ENCODE data around the gene PSME3IP1. TPM values are rescaled to one million over a fixed set of nuclear protein-coding genes. Genes with fewer than 3 reads are reported as not detected.

PSME3IP1 gene
- polyA plus RNA-seq, 1 donor = 149 TPM

DNA sequence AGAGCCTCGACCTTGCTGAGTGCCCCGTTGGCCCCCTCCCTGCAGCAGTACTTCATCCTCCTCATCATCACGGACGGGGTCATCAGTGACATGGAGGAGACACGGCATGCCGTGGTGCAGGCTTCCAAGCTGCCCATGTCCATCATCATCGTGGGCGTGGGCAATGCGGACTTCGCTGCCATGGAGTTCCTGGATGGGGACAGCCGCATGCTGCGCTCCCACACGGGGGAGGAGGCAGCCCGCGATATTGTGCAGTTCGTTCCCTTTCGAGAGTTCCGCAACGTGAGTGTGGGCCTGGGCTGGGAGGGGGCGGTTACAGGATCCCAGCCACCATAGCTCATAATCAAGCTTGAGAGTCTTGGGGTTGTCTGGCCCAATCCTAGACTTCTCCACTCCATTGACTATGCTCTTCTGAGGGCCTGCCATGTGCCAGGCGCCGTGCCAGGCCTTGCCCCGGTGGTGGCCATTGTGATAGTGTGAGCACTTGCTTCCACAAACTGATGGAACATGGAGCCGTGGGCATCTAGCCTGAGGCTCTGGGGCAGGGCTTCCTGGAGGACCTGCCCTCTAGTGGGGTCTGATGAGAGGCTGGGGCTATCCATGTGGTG lies 39.7 kb downstream of the PSME3IP1 start:
- no peak for DNase-seq

DNA sequence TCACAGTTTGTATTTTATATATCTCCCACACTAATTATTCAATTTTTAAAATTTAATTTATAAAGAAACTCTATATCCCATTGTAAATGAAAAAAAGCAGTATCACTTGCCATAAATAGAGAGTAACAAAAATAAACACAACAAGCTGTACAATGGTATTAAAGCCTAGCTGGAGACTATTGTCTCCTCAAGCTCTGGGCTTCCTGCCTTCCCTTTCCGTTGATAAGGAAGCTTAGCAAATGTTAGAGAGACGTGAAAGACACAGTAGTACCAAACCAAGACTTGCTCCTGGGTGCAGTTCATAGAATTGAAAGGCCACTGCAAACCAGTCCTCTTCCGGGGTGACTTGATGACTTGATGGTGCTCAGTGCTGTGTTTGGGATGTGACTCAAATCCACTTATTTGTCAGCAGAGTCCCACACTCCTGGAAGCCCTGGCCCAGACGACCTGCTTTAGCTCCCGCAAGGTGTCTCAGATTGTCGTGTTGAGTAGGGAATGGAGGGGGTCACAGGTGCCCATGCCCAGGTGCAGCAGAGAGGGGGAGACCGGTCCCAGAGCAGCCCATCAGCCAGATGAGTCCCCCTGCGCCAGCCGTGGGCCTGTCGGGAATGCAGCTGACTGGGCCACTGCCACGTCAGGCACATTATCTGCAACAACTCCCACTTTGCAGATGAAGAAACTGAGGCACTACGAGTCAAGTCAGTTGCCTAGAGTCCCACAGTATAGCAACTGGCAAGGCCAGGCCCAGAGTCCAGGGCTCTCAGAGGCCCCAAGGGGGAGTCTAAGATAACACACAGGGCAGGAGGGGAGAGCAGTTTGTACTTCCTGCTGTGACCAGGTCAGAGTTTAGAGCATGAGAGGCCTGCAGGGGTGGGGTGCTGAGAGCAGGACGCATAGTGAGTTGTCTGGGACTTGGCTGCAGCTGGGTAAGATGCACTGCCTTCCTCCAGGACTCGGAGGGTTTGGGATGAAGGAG lies 40.5 kb downstream of the PSME3IP1 start:
- no peak for DNase-seq

GRCh38 chr16:57144027-57144426 lies 41.8 kb downstream of the PSME3IP1 start:
- DNase-seq = no peak

DNA sequence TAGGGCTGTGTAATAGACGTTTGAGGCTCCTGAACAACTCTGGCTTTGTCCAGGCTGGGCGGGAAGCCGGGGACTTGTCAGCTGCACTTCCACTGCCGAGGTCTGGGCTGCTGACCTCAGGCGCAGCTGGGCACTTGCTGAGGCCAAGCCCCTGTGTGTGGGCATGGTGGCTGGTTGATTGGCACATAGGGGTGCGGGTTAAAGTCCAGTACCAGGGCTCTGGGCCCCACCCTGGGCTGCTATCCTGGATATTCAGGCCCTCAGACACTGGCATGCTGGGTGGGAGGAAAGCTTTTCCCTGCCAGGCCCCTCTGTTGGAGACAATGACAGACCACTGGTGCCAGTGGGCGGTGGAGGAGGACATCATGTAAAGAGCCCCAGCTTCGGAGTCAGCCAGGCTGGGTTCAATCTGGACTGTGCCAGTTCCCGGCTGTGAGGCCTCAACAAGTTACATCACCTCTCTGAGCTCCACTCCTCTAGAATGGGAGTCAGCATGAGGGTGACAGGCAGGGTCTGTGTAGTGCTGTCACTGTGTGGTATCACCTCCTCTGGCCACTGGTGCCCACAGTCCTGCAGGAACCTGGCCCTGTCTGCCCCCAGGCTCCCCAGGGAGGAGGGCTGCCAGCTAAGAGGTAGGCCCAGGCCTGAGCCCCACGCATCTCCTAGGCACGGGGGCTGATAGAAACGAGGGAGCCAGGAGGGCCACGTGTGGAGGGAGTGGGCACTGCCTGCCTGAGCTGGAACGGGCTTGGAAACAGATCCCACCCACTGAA lies 42.5 kb downstream of the PSME3IP1 start:
- no peak for DNase-seq

DNA sequence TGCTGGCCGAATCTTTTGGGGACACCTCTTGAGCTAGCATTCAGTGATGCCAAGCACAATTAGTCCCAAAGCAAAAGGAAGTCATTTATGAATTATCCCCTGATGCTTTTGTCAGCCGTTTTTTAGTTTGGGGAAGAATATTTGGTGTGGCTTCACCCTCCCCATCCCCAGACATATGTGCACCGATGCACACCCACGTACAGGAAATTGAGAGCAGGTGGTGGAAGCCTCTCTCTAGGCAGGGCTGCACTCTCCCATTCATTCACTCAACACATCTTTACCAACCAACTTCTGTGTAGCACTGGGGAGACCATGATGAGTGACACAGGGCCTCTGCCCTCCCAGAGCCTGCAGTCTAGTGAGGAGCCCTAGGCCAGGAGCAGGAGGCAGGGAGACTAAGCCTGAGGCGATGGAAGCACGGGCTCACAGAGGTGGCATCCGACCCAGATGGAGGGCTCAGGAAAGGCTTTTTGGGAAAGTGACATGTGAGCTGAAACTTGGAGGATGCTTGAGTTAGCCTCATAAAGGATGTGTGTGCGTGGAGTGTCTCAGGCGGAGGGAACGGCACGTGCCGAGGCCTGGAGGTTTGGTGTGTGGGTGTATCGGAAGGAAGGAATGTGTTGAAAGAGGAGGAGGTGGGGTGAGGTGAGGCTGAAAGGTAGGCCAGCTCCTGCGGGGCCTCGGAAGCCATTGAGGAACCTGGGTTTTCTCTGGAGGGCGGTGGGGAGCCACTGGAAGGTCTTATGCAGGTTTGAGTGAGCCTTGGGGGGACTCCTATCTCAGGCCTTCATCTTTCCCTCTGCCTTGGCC lies 43.8 kb downstream of the PSME3IP1 start:
- no peak for DNase-seq

- no peak for DNase-seq
Observed at GRCh38 chr16:57140931-57141668, 44.7 kb downstream of the PSME3IP1 start.

GRCh38 chr16:57138281-57138935 lies 47.4 kb downstream of the PSME3IP1 start:
- DNase-seq = no peak

DNA sequence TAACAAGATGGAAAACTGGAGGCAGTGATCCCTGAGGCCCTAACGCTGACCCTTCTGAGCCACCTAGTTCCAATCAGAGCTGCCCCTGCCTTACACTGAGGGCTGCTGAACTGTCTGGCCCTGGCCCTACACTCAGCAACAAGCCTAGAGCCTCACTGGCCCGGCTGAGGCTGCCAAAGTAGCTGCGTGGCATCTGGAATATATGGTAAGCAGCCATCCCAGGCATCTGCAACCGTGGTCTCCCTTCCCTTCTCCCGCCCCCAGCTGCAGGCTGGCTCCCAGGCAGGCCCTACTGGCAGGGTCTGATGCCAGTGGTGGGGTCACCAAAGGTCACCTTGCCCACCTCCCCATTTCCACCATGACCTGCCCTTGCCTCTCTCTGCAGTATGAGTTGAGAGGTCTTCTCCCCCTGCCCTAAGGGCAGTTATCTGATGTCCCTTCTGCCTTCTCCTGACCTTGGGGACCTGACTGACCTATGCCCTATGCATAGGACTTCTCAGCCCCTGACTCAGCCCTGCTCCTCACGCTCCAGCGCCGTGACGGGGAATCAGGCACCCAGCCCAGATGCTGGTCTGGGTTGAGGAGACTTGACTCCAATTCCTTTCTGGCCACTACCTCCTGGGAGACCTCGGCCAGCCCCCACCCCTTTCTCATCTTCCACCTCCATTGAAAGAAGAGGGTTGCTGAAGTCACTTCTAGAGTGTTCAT lies 48.1 kb downstream of the PSME3IP1 start:
- DNase-seq = no peak

- DNase-seq = no peak
Observed at GRCh38 chr16:57137043-57137442, 48.8 kb downstream of the PSME3IP1 start.

- no peak for DNase-seq
Observed at GRCh38 chr16:57134982-57135381, 50.9 kb downstream of the PSME3IP1 start.

- no peak for DNase-seq
Observed at GRCh38 chr16:57133886-57134285, 52.0 kb downstream of the PSME3IP1 start.

DNA sequence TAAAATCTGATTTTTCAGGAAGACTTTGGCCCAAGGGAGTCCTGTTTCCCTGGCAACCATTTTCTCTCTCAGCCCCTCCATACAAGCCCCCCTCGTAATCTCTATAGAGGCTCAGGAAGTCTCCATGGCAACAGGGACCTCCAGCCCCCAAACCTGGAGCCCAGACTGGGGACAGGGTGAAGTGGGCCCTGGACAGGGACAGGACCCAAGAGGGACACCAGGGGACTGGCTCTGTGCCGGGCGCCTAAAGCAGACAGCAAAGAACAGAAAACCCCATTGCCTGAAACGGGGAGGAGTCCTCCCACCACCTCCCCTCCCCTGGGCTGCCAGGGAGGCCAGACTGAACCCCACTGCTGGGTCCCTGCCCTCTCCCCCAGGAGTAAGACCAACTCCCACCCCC lies 52.8 kb downstream of the PSME3IP1 start:
- no peak for DNase-seq

GRCh38 chr16:57132470-57132869 lies 53.4 kb downstream of the PSME3IP1 start:
- DNase-seq = no peak

DNA sequence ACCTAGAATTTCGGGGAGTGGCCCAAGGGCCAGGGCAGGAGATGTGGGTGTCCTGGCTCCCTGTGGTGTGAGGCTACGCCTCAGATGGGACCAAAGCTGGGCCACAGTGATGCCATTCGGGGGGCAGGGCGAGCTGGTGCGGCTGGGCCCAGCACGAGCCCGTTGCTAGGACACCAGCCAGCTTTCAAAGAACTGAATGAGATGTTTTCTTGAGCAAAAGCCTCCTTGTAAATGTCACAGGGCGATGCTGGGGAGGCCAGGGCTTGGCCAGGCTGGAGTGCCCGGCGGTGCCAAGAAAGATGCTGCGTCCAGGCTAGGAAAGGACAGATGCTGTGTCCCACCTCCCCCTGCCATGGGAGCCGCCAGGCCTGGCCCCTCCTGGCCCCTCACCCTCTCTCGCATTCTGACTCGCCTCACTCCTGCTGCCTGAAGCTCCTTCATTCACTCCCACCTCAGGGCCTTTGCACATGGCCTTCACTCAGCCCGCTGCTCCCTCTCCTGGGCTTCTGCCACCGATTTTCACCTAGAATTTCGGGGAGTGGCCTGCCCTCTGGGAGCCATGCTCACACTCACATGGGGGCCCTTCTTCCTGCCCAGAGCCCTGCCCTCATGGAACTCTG lies 54.4 kb downstream of the PSME3IP1 start:
- no peak for DNase-seq

GRCh38 chr16:57130950-57131321 lies 54.9 kb downstream of the PSME3IP1 start:
- DNase-seq = no peak

DNA sequence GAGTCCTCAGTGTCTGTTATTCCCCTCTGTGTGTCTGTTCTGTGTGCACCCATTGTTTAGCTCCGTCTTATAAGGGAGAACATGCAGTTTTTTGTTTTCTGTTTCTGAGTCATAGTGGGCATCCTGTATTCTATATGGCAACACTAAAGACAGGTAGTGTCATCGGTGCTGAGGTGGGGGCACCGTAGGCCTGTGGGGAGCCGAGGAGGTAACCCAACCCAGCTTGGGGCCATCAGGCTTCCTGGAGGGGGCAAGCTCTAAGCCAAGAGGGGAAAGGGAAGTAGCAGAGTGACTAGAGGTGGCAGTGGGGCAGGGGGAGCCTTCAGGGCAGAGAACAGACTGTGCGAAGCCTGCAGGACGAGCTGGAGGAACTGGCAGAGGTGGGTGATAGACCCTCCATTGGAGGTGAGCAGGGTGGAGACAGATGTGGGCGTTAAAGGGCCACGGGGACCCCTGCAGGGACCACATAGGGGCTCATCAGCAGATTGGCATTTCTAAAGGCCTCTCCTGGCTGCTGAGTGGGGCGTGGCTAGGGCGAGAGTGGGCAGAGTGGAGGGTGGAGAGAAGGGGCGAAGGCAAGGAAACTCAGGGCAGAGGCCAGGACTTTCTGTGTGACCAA lies 57.0 kb downstream of the PSME3IP1 start:
- DNase-seq = no peak

GRCh38 chr16:57127836-57128235 lies 58.0 kb downstream of the PSME3IP1 start:
- DNase-seq = no peak

DNA sequence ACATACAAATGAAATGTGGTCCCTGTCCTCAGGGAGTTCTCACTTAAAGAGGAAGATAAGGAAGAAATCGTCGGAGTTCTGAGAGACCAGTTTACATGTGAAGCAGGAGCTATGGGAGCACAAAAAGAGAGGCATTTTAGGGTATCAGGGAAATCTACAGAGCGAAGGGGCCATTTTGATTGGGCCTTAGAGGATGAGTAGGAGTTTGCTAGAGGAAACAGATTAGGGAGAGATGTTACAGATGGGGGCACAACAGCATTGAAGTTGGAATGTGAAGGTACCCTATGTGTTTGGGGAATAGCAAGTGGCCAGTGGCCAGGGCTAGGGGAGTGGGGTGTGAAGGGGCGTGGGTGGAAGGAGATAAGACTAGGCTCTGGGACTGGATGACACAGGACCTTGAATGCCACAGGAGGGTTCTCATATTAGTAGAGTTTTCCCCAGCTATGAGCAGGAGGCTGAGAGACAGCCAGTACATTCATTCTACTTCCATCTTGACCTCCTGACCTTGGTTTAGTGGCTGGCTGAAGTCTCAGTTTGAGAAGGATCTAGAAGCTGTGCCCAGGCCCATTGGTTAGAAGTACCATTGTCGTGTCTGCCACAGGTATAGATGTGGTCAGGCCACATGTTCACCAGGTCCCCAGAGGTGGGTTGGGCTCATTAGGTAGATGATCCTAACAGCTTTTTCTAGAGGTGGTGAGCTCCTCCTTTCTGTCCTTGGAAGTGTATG lies 58.6 kb downstream of the PSME3IP1 start:
- no peak for DNase-seq
